GM21515 (cell line): Measurements from ENCODE around the gene ASB2.

Source experiments
- ATAC-seq: cut with Tn5 transposase; IDR thresholded peaks from one replicate; pipeline ENCODE4 v1.9.1; 2021; ENCODE audit not compliant: unreplicated experiment

Gene ASB2

DNA sequence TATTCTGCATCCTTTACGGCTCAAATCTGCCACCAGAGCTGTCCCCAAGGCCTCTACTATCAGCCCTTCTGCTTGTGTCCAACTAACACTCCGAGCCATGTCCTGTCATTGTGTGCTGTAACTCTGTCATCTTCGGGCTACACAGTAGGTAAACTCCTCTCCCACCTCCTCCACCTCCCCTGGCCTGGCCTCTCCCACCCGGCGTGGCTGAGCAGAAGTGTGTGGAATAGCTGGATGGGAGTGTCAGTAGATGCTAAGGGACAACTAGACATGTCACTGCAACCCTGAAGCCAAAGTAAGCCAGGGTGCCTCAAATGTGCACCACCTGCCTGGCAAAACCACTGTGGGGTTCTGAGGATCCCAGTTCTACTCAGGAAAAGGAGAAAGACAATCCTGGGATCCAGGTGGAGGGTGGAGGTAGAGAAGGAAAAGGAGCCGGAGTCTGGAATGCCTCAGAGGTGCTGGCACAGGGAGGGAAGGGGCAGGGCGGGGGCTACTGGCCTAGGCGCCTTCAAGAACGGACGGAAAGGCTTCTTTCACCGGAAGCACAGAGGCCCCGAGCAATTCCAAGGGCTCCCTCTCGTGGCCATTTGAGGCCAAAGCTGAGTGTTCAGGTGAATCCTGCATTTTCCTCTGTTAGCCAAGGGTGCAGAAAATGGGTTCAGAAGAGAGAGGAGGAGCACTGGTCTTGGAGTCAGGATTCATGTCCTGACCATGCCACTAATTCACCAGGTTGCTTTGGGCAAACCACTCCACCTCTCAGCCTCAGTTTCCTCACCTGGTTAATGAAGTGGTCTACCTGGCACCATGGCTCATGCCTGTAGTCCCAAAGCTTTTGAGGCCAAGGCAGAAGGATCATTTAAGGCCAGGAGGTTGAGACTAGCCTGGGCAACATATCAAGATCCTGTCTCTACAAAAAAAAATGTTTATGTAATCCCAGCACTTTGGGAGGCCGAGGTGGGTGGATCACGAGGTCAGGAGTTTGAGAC is 69.7 kb downstream of the ASB2 start:
- peak; percentile 70 for ATAC-seq

DNA sequence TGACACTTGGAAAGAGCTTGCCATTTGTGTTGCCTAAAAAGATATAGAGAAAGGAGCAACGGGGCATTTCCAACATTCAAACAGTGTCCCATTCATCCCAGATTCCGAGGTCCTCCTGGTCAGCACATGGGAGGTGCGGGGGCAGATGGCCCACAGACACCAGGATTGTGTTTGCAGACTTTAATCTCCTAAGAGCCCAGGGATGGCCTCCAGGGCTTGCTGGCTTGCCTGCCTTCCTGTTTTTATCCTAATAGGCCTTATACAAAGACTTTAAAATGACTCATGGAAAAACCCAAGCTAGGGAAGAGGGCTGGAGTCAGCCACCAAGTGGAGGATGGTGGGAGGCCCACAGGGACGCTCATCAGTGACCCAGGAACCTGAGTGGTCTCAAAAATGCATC is 70.7 kb downstream of the ASB2 start:
- ATAC-seq: no peak

DNA sequence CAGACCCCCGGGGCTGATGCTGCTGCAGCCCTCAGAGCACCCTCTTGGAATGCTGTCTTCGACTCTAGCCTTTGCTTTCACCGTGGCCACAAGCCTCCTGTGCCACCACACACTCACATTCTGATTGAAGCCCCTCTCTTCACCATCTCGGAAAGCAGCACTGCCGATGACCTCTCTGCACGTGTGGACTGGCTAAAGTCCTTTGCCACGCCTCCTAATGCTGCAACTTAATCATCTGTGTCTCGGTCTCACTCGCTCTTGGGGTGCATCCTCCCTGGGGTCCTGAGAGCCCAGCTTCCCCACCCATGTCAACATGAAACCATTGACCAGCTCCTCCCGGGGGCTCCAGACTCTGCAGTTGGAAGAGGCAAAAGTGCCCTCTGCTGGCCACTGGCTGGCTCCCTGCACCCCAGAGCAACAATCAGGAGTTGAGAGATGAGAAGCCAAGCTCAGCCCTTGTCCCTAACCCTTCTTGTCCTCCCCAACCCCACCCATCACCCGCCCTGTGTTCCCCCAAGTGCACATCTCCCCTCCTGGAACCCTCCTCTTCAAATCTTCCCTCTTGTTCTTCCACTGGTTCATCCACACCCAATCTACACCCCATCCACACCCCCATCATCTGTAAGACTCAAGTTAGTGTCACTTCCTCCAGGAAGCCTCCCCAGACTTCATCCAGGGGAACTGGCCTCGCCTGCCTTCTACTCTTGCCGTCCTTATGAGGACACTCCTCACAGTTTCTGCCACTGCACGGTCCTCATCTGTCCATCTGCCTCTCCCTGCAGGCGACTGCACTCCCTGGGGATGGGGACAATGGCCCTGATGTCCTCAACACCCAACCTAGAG is 72.8 kb downstream of the ASB2 start:
- ATAC-seq: no peak

DNA sequence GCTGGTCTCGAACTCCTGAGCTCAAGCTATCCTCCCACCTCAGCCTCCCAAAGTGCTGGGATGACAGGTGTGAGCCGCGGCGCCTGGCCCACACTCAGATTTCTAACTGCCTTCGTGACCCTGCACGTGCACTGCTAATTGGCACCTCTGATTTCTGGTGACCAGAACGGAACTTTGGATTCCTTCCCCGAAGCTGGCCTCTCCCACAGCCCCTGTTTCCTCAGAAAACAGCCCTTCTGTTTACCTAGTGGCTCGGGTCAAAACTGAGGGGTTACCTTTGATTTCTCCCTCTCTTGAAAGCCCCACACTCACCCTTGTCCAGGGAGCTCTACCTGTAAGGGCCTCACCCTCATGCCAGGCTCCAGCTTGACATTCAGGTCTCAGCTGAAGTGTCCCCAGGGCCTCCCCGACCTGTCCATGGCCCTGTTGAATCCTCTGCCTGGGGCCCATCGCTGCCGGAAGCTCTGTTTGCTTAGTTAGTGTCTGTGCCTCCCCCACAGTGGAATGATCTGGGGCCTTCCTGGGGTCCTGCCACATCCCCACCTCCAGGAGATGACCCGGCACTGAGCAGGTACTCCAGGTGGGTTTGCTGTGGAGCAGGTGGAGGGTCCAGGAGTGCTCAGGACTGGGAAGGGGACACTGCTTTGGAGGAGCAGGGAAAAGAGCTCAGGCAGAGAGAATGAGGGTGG is 73.6 kb downstream of the ASB2 start:
- no peak for ATAC-seq

DNA sequence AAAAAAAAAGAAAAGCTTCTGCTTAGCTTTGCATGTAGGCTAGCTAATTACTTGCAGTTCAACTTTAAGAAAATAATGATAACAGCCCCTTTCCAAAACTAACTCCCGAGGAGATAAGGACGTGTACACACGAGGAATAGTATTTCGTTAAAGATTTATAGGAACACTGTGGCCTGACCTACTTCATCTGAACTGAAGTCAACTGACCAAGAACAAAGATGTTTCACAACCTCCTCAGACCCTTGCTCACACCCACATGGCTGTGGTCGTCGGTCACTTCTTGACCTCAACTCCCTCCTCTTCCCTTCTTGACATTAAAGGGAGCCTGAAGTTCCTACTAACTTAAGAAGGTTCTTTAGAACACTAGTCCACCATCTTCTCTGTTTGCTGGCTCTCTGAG is 74.6 kb downstream of the ASB2 start:
- ATAC-seq: no peak

DNA sequence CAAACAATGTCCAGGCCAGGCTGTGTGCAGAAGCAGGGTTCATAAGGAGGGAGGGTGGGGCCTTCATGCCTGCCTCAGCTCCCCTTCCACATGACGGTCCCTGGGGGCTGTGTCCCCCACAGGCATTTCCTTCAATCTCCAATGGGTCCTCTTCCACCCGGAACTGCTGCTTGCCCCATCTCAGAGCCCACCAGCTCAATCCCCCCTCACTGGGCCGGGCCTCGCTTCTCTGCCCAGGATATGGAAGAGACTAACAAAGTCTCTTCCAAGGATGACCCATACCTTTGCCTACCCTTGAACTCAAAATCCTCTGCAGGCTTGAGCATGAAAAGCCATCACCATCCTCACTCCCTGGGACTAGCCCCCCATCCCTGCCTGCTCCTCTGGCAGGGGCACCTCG is 77.6 kb downstream of the ASB2 start:
- no peak for ATAC-seq

DNA sequence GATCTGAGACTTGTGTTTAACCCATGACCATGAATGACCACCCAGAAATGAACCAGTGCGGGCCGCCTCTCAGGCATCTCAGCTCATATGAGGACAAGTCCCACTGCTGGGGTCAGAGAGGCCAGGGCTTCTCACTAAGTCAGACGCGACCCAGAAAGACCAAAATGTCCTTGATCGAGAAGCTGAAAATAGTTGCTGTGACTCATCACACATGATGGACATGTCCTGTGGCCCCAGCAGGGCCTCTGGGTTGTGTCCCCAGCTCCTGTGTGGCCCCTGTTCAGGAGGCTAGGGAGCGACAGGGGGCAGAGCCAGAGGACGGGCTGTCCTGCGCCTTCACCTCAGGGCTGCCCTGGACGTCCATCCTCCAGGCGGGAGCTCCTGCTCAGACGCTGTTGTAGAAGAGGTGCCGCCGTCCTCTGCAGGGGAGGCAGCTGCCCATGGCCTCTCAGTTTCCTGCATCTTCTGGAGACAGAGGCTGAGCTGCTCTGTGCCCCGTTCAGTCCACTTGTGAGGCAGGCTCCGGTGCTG is 78.2 kb downstream of the ASB2 start:
- no peak for ATAC-seq

DNA sequence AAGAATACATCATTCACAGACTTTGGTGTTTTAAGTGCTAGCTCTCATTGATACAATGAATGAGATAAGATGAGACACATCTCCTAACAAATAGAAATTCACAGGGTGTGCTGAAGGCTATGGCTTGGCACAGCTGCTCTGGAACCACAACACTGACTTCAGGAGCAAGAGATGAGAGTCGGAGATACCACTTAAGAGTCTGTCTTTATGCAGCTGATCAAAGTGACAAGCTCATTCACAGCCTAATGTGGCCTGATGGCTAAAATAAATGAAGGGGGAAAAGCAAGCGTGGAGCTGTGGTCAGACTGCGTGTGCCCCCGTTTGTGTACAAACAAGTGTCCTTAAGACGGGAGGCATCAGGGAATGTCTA is 78.9 kb downstream of the ASB2 start:
- no peak for ATAC-seq

DNA sequence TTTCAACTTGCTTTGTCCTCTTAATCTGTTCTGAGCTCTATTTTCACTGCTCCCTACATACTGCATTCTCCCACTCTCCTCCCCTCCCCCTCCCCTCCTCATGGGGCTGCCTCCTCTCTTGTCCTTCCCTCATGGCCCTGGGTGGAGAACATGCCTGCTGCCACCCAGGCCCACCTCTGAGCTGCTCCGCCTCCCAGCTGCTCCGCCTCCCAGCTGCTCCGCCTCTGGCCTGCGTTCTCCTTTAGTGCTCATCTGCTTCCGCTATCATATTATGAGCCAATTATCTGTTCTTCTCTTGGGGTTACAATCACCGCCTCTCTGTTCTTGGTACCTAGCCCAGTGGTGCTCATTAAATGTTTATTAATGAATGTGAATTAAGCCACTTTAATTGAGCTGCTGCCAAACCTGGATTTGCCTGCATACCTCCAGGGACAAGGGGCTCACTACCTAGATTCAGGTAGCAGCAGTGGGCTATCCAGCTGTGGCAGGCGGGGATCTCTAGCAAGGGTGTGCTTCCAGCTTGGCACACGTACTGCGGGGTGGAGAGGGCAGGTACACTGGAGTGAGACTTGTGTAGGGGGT is 81.3 kb downstream of the ASB2 start:
- ATAC-seq: no peak

DNA sequence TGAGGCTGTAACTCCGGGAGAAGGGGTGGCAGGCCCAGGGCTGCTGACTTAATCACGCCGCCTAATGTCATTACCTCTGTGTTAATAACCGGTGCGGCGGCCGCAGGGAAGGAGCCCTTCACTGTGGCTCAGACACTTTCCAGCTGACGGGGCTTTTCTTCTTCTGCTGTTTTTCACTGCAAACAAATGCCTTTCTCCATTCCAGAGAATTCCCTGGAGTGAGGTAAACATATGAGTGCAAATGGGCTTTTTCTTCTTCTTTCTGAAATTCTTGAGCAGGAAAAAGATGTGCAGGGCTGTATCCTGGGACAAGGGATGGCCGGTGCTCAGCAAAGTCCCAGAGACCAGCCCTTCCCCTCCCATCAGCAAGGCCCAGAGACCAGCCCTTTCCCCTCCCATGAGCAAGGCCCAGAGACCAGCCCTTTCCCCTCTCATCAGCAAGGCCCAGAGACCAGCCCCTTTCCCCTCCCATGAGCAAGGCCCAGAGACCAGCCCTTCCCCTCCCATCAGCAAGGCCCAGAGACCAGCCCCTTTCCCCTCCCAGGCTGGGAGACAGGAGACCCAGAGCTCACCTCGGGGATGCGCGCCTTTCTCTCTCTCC is 82.6 kb downstream of the ASB2 start:
- ATAC-seq: no peak

DNA sequence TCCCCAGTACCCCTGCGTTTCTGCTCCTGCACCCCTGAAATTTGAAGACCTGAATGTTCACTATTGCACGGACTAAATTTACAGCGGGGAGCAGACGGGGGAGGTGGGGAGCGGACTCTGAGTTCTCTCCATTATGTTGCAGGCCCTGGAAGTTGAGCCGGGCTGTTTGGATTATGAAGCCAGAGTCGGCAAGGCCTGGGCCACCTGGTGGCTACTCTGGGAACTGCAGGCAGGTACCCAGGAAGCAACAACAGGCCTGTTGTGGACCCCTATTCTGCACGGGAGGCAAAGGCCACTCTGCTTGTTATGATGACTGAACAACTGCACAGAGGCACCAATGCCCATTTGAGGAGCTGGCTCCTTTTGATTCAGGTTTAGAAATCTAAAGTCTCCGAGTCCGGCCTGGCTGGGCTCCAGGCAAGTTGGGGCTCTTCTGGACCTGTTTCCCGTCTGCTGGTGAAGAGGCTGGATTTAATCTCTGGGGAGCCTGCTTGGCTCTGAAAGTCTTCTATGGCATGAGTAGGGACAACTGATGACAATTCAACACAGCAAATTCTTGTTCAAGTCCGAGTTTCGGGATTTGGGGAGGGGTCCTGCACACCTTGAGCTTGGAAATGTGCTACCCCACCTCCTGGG is 83.3 kb downstream of the ASB2 start:
- ATAC-seq: no peak

DNA sequence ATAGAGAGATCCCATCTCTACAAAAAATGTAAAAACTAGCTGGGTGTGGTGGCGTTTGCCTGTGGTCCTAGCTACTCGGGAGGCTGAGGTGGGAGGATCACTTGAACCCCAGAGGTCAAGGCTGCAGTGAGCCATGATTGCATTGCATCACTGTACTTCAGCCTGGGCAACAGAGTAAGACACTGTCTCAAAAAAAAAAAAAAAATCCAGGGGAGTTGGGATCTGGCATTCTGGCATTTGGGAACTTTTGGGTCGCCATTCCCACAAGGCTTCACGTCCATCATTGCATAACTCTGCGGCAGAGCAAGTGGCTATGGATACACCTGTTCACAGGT is 83.9 kb downstream of the ASB2 start:
- no peak for ATAC-seq

DNA sequence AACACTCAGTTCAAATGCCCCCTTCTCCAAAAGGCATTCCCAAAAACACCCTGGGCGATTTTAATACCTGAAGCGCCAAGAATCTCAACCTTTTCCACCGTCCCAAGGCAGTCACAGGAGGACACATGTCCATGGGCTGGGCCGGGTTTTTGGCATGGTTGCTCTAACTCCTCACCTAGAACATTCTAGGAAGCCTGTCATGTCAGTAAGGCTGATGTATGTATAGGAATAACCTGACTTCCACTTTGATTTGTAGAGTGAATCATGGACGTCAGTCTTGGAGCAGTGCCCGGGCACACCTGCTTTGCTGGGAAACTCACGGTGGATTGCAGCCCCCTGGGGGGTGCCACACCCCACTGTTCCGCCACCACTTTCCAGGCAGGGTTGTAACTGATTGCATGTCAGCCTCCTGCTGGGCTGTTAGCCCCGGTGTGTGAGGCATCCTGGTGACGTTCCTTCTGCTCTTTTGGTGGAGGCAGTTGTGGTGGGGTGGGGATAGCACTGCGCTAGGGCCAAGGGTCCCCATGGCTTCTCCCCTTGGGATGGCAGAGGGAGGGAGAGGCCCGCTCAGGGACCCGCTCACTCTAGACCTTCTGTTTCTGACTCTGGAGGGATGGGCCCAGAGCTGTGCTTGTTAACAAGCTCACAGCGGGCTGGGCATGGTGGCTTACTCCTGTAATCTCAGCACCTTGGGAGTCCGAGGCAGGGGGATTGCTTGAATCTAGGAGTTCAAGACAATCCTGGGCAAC is 84.4 kb downstream of the ASB2 start:
- no peak for ATAC-seq

DNA sequence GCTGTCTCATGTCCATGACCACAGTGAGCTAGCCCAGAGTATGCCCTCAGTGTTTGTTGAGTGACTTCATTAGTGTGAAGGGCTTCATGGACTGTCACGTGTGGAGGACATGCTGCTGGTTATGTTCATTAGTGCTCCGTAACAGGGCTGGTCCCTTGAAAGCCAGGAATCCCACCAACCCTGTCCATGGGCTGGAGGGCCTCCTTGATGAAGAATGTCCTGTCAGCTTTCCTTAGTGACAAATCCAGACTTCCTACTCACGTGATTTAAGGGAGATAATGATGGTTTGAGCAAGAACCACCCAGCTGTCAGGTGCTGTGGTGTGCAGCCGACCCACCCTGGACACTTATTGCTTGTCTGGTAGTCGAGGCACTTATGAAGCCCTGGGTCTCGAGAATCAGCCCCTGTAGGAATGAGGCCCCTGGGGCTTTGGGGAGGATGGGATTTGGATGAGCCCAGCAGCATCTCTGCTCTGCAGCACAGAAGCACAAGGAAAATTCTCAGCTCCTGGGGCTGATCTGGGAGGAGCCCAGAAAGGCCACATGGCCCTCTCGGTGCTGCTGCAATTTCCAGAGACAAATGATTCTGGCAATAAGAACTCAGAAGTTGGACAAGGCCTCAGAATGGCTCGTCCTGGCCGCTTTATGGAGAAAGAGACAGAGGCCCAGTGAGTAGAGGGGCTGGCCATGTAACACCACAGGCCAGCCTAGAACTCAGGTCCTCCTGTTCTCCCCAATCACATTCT is 86.5 kb downstream of the ASB2 start:
- ATAC-seq: no peak

DNA sequence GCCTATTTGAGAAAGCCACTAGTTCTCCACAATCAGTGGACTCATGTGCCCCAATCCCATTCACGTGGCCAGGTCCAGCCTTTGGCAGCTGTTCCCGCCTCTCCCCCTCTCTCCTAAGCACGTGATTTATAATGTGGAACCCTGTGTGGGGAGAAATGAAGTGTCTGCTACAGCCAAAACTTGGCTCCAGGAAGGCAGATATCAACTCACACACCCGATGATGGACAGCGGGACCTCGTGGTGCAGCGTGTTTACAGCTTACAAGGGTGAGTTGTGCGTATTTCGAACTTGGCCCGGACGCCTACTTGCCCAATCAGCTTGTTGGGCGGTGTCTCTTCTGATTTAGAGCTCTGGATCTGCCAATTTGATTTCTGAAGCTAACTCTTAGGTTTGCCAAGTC is 87.4 kb downstream of the ASB2 start:
- ATAC-seq: no peak

DNA sequence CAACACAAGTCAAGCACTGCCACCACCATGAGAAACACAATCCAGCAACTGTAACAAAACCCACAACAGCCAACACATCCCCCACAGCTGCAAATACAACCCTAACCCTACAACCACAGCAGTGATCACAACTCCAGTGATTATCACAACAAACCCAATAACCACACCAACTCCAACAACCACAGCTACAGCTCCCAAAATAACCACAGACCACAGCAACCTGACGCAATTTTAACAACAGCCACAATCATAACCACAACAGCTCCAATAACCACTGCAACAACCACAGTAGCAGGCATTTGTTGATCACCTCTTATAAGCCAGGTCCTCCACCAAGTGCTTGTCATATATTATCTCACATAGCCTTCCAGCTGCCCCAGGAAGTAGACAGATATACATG is 91.4 kb downstream of the ASB2 start:
- no peak for ATAC-seq
